HG03354 (cell line): ENCODE data around the gene RASGRP4.
"Not testable (repeated sequence)": the region's sequence is repeated elsewhere in the genome, so short reads cannot be mapped to it uniquely, and the experiment has no call there.

ENCODE experiments used
- ATAC-seq: cut with Tn5 transposase; IDR thresholded peaks from one replicate; pipeline ENCODE4 v1.9.1; 2021; ENCODE audit warnings: mild to moderate bottlenecking; ENCODE audit not compliant: unreplicated experiment, poor library complexity, severe bottlenecking

The RASGRP4 gene

DNA sequence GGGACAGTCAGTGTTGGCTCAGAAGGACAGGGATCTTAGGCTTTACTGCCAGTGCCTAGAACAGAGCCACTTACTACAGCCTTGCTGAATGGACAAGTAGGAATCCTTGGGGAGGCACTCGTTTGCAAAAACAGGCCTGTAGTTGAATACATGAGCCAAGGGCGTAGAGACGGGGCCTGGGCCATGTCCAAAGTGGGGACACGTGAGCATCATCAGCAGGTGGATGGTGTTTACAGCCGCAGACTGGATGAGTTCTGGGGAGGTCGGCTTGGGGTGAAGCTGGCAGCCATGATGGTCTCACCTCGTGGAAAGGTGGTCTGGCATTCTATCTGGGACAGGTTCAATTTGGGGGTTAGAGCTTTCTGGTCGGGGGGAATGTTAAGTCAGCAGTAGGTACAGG is 25.0 kb upstream of the RASGRP4 start:
- ATAC-seq, result no peak

DNA sequence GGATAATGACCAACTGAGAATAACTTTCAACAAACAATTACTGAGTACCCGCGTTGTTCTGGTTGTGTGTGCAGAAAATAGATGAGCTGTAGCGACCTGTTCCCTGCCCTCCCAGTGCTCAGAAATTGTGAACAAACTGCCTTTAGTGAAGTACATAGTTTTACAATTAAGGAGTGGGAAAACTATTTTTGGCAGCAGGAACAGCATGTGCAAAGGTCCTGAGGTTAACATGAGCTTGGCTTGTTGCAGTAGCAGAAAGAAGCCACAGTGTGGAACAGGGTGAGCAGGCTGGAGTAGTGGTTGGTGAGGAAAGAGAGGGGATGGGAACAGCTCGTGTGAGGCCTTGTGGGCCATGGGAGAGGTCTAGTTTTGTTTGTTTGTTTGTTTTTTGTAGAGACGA is 23.5 kb upstream of the RASGRP4 start:
- ATAC-seq, result no peak

DNA sequence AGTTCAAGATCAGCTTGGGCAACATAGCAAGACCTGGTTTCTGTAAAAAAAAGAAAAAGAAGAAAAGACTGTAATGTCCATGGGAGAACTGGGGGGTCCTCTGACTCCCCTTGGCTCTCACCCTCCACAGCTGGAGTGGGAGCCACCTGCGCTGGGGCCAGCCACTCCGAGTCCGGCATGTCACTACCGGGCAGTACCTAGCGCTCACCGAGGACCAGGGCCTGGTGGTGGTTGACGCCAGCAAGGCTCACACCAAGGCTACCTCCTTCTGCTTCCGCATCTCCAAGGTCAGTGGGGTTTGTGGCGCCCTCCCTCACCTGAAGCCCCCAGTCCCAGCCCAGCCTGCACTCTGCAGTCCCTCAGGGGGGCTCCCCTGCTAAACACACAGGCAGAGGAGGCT is 22.2 kb upstream of the RASGRP4 start:
- no peak for ATAC-seq

DNA sequence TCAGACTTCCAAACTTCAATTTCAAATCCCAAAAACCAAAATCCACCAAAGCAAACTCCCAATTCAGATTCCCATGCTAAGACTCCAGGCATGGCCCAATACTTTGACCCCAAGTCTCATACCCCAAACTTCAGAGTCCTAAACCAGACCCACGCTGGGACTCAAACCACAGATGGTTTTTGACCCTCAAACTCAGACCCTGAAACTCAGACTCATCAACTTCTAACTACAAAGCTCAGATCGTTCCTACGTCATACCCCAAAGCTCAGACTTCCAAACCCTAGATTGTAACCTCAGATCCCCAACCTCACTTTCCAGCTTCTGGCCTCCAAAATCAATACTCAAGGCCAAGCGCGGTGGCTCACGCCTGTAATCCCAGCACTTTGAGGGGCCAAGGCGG is 19.3 kb upstream of the RASGRP4 start:
- ATAC-seq, result no peak

DNA sequence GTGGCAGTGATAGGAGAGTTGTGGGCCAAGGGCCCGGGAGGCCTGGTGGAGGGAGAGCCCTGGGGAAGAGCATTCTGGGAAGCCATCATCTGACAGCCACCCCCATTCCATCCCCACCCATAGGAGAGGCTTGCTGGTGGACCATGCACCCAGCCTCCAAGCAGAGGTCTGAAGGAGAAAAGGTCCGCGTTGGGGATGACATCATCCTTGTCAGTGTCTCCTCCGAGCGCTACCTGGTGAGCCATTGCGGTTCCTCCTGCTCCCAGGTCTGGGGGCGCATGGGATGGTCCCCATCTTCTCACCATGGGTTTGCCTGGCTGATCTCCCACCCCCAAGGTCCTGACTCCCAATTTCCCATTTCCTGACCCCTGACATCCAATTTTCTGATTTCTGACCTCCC is 18.0 kb upstream of the RASGRP4 start:
- no peak for ATAC-seq

DNA sequence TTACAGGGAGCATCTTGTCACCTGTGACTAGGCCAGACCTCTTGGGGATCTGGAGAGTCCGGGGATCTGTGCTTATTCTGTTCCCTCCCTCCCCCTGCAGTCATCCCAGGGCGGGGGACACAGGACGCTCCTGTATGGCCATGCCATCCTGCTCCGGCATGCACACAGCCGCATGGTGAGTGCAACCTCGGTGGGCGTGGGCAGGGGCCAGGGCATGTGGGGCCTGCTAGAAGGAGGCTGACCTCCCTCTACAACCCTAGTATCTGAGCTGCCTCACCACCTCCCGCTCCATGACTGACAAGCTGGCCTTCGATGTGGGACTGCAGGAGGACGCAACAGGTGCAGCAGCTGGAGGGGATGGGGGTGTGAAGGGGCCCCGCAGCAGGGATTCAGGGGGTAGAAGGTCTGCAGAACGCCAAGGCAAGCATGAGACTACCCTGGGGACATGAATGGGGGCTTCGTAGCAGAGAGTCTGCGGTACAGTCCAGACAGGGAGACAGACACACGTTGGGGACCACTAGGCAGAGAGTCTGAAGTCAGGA is 17.5 kb upstream of the RASGRP4 start:
- ATAC-seq, result no peak

DNA sequence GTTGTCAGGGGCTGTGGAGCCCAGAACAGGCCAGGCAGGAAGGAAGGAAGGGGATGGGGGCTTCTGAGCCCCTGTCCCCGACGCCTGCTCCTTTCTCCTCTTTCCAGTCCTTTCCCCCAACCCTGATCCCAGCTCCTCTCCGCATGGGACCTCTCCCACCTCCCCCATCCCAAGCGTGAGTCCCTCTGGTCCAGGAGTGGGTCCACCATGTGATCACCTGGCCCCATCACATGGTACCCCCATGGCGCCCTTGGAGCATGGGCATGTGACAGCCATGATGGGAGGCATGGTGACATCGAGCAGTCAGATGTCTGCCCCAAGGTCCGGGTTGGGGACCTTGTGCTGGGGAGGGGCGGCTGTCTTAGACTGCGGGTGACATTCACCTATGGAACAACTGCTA is 16.7 kb upstream of the RASGRP4 start:
- no peak for ATAC-seq

DNA sequence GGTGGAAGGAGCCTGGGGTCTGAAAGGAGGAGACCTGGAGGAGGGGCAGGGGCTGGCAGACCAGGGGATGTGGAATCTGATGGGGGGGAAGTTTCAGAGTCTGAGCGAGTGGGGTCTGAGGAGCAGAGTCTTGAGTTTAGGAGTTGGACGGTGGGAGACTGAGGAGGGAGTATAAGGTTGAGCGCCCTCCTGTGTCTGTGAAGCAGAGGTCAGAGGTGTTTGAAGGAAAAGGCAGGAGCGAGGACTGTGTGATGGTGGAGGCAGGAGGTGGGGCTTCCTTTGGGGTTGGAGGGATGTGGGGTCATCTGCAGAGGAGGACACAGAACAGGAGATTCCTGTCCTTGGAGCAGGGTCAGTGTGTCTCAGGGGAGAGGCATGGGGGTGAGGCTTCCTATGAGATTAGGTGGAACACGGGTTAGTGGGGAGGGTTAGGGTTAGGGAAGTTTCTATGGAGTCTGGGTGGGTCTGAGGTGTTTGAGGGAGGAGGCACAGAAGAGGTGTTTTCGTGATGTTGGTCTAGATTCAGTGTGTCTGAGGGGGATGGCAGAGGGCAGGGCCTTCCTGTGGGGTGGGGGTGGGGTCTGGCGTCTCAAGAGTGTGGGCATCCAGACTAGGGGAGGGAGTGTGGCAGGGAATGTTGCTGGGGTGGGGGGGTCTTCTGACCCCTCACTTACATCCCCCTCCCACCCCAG is 15.8 kb upstream of the RASGRP4 start:
- no peak for ATAC-seq

DNA sequence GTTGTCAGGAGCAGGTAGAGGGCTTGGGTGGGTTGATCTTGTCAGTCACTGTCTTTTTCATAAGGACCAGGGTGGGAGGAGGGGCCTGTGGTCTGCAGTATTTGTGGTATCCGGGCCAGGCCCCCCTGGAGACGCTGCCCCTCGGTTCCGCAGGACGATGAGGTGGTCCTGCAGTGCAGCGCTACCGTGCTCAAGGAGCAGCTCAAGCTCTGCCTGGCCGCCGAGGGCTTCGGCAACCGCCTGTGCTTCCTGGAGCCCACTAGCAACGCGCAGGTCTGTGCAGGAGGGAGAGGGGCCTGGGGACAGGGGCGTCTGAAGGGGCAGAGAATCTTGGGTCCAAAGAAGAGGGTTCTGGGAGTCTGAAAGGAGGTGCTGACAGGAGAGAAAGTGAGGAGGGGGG is 14.6 kb upstream of the RASGRP4 start:
- no peak for ATAC-seq

DNA sequence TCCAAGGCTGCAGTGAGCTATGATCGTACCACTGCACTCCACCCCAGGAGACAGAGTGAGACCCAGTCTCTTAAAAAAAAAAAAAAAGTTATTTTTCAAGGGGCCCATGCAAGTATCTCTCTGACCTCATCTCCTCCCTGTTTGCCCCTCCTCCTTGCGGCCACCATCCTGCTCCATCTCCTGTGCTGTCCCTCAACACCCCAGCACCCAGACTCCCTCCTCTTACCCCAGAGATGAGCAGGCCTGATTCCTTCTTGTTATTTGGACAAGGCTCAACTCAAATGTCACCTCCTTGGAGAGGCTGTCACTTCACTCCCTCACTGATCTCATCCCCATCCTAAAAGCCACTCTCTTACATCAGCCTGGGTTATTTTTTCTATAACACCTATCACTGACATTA is 11.9 kb upstream of the RASGRP4 start:
- no peak for ATAC-seq

DNA sequence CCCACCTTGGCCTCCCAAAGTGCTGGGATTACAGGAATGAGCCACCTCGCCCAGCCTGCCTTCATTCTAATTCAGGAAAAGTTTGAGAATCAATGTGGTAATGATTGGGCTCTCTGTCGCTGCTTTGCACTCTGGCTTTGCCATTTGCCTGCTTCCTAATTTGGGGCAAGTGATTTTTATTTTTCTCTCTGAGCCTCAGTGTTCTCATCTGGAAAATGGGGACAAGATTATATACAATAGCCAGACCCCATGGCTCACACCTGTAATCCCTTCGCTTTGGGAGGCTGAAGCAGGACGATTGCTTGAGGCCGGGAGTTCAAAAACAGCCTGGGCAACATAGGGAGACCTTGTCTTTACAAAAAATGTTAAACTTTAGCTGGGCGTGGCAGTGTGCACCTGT is 11.3 kb upstream of the RASGRP4 start:
- ATAC-seq, result no peak

DNA sequence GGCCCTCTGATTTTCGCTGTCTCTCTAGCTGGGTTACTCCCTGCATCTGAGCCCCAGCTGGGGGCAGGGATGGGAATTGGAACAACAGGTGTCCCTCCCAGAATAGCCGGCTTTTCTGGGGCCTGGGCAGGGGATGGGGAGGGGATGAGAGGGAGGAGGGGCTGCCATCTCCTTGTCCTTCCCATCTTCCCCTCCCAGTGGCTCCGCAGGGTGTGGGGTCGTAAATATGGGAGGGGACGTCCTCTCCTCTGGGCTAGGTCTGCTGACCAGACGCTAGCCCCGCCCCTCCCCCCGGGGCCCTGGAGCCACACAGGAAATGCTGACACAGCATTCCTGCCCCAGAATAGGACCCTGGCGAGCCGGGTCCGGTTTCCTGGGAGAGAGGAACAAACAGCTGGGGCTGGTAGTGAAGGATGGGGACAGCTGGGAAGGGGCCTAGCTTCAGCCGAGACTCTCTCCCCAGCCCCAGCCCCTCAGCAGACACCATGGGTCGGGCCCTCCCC is 8.6 kb upstream of the RASGRP4 start:
- ATAC-seq, result no peak

DNA sequence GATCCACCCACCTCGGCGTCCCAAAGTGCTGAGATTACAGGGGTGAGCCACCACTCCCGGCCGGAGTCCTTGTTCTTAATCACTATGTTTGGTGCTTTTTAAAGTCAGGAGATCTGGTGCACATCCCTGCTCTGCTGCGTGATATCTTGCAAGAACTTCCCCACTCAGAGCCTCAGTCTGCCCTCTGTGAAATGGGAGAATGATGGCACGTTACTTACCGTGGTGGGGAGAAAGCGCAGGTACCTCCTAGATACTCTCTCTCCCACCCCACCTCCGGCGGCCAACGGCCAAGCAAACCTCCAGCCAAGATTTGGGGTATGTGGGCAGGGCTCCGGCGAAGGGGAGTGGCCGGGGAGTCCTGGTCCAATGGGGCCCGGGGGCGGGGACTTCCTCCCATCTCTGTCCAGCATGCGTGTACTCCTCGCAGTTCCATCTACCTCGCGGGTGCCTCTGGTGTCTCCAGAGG is 7.3 kb upstream of the RASGRP4 start, which contains the start of gene RYR1:
RYR1 (plus strand) TSS at position 424 of the 466 bp plus-strand sequence. CDS start 139 bp downstream, outside the sequence.
- no peak for ATAC-seq

DNA sequence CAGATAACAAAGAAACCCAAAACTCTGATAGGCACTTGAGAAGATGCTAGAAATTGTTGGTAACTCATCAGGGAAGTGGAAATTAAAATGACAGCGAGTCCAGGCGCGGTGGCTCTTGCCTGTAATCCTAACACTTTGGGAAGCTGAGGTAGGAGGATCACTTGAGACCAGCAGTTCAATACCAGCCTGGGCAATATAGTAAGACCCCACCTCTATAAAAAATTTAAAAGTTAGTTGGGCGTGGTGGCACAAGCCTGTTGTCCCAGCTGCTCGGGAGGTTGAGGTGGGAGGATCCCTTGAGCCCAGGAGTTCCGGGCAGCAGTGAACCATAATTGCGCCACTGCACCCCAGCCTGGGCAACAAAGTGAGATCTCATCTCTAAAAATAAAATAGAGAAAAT is 4.9 kb upstream of the RASGRP4 start:
- ATAC-seq, result no peak

DNA sequence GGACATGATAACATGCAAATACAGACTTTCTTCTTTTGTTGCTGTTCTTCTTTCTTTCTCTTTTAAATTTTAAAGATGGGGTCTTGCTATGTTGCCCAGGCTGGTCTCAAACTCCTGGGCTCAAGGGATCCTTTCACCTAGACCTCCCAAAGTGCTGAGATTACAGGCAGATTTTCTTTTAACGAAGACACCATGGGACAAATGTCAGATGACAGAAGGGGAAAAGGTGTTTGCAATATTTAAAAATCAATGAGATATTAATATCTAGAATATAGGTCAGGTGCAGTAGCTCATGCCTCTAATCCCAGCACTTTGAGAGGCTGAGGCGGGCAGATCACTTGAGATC is 3.8 kb upstream of the RASGRP4 start:
- ATAC-seq, result no peak

DNA sequence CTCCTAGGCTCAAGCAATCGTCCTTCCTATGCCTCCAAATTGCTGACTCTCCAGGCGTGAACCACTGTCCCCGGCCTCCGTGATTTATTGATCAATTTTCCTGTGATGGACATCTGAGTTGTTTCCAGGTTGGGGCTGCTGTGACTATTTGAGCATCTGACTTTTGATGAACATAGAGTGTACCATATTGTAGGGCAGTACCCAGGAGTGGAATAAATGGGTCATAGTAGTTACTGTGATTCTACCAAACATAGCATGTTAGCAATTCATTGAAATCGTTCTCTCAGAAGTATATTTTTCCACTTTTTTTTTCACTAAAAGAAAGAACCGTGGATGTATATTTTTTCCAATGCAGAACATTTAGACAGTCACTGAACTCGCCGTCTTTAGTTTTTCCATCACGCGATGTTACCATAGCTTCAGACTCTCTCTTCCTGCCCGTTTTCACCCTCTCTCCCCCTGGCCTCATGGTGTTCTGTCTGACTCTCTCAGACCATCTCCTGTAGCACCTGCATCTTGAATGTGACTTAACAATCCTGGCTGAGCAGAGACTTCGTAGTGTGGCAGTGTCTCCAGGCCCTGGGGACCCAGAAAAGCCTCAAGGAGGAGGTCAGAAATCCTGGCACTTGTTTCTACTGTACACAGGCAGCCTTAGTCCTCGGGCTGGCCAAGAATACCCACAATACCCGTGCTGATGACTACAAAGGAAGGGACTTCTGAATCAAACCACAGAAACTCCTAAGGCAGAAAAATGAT is 3.2 kb upstream of the RASGRP4 start:
- no peak for ATAC-seq

DNA sequence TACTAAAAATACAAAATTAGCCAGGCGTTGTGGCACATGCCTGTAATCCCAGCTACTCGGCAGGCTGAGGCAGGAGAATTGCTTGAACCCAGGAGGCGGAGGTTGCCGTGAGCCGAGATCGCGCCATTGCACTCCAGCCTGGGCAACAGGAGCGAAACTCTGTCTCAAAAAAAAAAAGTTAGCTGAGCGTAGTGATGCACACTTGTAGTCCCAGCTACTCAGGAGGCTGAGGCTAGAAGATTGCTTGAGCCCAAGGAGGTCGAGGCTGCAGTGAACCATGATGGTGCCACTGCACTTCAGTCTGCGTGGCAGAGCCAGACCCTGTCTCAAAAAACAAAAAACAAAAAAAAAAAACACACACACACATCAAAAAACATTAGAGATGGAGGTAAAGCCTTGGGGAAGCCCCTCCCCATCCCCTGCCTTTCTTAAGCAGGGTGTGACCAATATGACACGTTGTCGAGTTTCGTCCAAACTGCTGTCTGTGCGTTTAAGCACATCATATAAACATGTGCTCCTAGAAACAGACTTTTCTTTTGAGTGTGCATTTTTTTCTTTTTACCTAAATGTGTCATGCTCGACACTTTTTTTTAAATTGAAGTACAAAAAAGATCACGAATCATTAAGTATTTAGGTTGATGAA is 1.1 kb upstream of the RASGRP4 start:
- not testable (repeated sequence) for ATAC-seq

DNA sequence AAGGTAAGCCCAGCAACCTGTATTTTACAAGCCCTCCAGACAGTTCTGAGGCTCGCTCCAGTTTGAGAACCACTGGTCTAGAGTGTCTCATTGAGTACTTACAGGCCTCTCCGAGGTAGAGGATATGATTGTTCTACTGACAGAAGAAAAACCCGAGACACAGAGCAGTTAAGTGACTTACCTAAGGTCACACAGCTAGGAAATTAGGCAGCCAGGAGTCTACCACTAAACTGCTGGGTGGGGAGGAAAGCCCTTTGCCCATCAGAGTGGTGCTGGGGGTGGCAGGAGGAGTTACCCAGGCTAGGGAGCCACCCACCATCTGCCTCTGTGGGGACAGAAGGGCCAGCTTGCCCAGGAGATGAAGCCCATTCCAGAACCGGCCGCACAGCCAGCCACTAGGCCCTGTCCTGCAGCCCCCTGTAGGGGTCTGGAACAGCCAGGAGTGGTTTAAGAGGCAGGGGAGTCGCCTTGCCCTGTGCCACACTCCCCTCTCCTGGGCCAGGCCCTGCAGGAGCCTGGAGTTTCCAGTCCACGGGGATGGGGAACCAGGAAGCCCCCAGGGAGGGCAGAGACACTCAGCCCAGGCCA is 703 bp downstream of the RASGRP4 start:
- ATAC-seq, result no peak

DNA sequence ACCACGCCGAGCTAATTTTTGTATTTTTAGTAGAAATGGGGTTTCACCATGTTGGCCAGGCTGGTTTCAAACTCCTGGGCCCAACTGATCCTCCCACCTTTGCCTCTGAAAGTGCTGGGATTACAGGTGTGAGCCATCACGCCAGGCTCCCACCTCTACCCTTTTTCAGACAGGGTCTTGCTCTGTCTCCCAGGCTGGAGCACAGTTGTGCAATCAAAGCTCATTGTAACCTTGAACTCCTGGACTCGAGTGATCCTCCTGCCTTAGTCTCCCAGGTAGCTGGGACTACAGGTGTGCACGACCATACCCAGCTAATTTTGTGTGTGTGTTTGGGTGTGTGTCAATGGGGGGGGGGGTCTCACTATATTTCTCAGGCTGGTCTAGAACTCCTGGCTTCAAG is 1.7 kb downstream of the RASGRP4 start:
- no peak for ATAC-seq

DNA sequence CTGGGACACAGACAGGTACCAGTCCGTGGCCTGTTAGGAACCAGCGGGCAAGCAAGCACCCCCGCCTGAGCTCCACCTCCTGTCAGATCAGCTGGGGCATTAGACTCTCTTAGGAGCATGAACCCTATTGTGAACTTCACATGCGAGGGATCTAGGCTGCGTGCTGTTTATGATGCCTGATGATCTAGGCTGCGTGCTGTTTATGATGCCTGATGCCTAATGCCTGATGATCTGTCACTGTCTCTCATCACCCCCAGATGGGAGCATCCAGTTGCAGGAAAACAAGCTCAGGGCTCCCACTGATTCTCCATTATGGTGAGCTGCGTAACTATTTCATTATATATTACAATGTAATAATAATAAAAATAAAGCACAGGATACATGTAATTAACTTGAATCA is 3.6 kb downstream of the RASGRP4 start:
- no peak for ATAC-seq
